GM12892 (cell line): Measurements from ENCODE around the gene FAIM. TPM values are rescaled to one million over a fixed set of nuclear protein-coding genes. Genes with fewer than 3 reads are reported as not detected.
"Not testable (repeated sequence)": the region's sequence is repeated elsewhere in the genome, so short reads cannot be mapped to it uniquely, and the experiment has no call there.

Experiments used
- DNase-seq: peaks from one replicate; pipeline ENCODE4 v3.0.0; 2011; ENCODE audit not compliant: insufficient read length
- FAIRE-seq: peaks from 2 replicates; lab custom pipeline; 2011; peaks lifted over from hg19 to GRCh38; lab: Jason Lieb, UNC
- POLR2A ChIP-seq: IDR thresholded peaks from 2 replicates; pipeline ENCODE4 v1.6.1; 2011; ENCODE audit warnings: low read depth, low read length, control low read depth
- POLR2AphosphoS5 ChIP-seq: IDR thresholded peaks from 2 replicates; pipeline ENCODE4 v1.6.1; 2011; ENCODE audit warnings: low read depth, low read length, control low read depth
- TAF1 ChIP-seq: IDR thresholded peaks from 2 replicates; pipeline ENCODE4 v1.6.1; 2011; ENCODE audit warnings: low read depth, mild to moderate bottlenecking, control low read depth, low read length, borderline replicate concordance
- polyA plus RNA-seq: library from polyadenylated mRNA; unstranded; fragments of >200 nt; gene quantifications from one replicate; pipeline ENCODE4 v1.2.1, GENCODE V29; 2012; ENCODE audit warnings: missing spikeins, inconsistent platforms; ENCODE audit not compliant: missing spikeins

The FAIM gene, protein sequence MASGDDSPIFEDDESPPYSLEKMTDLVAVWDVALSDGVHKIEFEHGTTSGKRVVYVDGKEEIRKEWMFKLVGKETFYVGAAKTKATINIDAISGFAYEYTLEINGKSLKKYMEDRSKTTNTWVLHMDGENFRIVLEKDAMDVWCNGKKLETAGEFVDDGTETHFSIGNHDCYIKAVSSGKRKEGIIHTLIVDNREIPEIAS
- polyA plus RNA-seq = 4.7 TPM

DNA sequence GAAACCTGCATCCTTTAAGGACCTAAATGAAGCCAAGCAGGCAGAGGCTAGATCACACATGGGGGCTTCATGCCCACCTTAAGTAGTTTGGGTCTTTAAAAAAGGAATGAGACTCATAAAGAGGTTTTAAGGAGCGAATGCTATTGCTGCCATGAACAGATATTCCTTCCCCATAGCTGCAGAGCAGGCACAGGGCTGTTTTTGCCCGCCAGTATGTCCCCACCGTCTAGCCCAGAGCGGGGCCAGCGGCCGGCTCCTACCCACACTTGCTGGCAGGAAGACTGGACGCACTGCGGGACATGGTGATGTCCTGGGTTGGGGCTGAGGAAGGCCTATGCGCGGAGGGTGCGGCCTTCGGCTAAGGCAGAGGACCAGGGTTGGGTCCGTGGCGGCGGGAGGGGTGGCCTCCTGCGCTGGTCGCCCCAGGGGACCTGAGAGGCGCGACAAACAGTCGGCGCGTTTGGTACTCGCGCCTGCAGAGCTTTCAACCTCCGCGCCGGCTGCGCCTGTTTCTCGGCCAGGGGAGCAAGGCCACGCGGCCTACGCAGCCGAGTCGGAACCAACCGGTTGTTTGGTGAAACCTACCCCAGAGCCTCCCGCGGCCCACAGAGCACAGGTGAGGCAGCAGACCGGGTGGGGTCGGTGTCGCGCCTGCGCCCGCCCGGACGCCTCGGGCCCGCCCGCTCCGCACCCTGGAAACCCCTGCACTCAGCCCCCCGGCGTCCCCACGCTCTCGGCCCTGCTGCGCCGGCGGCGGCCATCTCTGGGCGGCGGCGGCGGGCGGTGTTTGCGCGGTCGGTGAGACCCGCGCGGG, at the start of gene FAIM:
FAIM (plus strand) TSS at position 450 of the 814 bp plus-strand sequence. CDS start 10,956 bp downstream, outside the sequence.
- TF ChIP-seq POLR2A (peak; percentile 73), POLR2AphosphoS5 (peak; percentile 55; the same call in 1 of the 2 replicates), TAF1 (no peak)
- DNase-seq (peak; percentile 52), FAIRE-seq (peak; percentile 87)

DNA sequence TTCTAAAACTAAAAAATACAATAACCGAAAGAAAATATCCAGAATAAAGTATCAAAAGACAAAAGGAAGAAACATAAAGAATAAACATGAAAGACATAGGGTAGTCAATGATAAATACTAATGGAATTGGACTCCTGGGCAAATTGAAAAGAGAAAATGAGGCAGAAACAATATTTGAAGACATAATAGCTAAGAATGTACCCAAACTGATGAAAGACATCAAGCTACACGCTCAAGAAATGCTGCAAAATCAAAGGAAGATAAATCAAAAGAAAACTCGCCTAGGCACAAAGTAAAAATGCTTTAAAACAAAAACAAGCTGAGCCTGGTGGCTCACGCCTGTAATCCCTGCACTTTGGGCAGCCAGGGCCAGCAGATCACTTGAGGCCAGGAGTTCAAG, 49.4 kb upstream of the FAIM start:
- no peak for TF ChIP-seq POLR2A
- no peak for TF ChIP-seq TAF1
- TF ChIP-seq POLR2AphosphoS5 = no peak
- no peak for FAIRE-seq
- no peak for DNase-seq

DNA sequence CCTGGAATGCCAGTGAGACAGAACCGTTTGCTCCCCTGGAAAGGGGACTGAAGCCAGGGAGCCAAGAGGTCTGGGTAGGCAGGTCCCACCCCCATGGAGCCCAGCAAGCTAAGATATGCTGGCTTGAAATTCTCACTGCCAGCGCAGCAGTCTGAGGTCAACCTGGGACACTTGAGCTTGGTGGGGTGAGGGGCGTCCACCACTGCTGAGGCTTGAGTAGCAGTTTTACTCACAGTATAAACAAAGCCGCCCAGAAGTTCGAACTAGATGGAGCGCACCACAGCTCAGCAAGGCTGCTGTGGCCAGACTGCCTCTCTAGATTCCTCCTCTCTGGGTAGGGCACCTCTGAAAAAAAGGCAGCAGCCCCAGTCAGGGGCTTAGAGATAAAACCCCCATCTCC, 48.1 kb upstream of the FAIM start:
- FAIRE-seq = no peak
- TF ChIP-seq POLR2AphosphoS5 (no peak), TAF1 (no peak), POLR2A (no peak)

GRCh38 chr3:138562902-138563301, 45.7 kb upstream of the FAIM start:
- FAIRE-seq, DNase-seq: not testable (repeated sequence)

More for the DNA sequence above, 48.1 kb upstream of the FAIM start:
- DNase-seq = no peak

- not testable (repeated sequence) for DNase-seq
Observed at GRCh38 chr3:138566293-138566692, 42.3 kb upstream of the FAIM start.

DNA sequence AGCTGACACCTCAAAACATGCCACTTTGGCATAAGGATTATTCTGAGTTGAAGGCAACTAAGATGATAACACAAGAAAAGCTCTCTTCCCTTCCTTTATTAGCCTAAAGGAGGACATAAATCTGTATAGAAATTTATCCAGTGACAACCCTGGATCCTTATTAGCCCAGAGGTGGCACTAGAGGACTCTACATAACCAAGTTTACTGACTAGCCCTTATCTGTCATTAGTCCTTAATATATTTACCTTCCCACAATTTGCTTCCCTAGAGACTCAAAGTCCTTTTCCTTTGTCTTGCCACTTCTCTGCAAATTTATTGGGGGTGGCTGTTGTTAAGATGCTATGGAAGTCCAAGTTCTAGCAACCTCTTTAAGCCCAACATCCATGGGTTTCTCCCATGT, 41.2 kb upstream of the FAIM start:
- TF ChIP-seq TAF1 (no peak), POLR2A (no peak), POLR2AphosphoS5 (no peak)
- FAIRE-seq (no peak), DNase-seq (no peak)

More at GRCh38 chr3:138566293-138566692, 42.3 kb upstream of the FAIM start:
- not testable (repeated sequence) for FAIRE-seq

- TF ChIP-seq TAF1 = no peak
- TF ChIP-seq POLR2A = no peak
- no peak for TF ChIP-seq POLR2AphosphoS5
- FAIRE-seq = no peak
- DNase-seq = no peak
Observed at GRCh38 chr3:138569090-138569489, 39.5 kb upstream of the FAIM start.

DNA sequence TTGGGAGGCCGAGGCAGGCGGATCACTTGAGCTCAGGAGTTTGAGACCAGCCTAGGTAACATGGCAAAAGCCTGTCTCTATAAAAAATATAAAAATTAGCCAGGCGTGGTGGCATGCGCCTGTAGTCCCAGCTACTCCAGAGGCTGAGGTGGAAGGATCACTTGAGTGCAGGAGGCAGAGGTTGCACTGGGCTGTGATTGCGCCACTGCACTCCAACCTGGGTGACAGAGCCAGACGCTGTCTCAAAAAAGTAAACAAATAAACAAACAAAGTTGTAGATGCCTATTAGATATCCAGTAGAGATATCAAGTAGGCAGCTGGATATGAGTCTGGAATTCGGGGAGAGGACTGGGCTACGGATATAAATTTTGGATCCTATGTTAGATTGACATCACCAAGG, 38.9 kb upstream of the FAIM start:
- DNase-seq, FAIRE-seq: not testable (repeated sequence)

- no peak for TF ChIP-seq POLR2AphosphoS5
- FAIRE-seq (no peak), DNase-seq (no peak)
Observed at GRCh38 chr3:138573138-138573537, 35.4 kb upstream of the FAIM start.

- no peak for FAIRE-seq
- TF ChIP-seq POLR2AphosphoS5 = no peak
- TF ChIP-seq POLR2A = no peak
- TF ChIP-seq TAF1 = no peak
- no peak for DNase-seq
Observed at GRCh38 chr3:138578141-138578540, 30.4 kb upstream of the FAIM start.

DNA sequence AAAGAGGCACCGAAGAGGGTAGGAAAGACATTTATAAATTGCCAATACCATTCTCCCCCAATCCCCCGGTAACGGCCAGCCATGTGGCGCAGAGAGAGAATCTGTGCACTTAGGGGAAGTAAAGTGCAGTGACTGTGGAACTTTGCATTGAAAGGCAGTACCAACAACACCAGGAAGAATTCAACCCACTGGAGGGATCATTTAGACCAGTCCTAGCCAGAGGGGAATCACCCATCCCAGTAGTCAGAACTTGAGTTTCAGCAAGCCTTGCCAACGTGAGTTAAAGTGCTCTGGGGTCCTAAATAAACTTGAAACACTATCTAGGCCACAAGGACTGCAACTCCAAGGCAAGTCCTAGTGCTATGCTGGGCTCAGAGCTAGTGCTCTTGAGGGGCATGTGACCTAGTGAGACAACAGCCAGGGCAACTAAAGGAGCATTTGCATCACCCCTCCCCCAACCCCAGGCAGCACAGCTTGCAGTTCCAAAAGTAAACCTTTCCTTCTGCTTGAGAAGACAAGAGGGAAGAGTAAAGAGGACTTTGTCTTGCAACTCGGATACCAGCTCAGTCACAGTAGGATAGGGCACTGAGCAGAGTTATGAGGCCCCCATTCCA, 29.5 kb upstream of the FAIM start:
- TF ChIP-seq TAF1 = no peak
- TF ChIP-seq POLR2AphosphoS5 = no peak
- TF ChIP-seq POLR2A = no peak
- no peak for DNase-seq
- no peak for FAIRE-seq

DNA sequence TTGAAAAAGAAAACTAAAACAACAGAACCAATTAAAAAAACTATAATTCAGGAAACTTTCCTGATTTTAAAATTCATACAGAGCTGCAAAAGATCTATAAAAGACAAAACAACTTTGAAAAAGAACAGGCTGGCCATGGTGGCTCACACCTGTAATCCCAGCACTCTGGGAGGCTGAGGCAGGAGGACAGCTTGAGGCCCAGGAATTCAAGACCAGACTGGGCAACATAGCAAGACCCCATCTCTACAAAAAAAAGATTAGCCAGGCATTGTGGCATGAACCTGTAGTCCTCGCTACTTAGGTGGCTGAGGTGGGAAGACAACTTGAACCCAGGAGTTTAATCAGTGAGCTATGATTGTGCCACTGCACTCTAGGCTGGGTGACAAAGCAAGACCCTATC, 21.2 kb upstream of the FAIM start:
- no peak for FAIRE-seq
- DNase-seq = no peak
- no peak for TF ChIP-seq POLR2AphosphoS5
- no peak for TF ChIP-seq TAF1
- no peak for TF ChIP-seq POLR2A

DNA sequence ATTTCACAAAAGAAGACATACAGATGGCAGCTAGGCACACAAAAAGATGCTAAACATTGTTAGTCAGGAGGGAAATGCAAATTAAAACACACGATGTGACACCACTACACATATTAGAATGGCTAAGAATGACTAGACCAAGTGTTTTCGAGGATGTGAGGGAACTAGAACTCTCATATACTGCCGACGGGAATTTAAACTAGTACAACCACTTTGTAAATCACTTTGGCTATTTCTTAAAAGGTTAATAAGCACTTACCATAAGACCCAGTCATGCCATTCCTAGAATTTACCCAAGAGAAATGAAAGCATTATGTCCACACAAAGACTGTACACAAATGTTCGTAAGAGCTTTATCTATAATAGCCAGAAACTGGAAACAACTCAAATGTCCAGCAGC, 20.1 kb upstream of the FAIM start:
- no peak for FAIRE-seq
- DNase-seq = no peak
- TF ChIP-seq TAF1 (no peak), POLR2AphosphoS5 (no peak), POLR2A (no peak)
